Measurements from ENCODE around the gene ADCY2.

GRCh38 chr5:7395432-7395946, 449 bp upstream of the ADCY2 start:
- TF ChIP-seq, protein P1, sequence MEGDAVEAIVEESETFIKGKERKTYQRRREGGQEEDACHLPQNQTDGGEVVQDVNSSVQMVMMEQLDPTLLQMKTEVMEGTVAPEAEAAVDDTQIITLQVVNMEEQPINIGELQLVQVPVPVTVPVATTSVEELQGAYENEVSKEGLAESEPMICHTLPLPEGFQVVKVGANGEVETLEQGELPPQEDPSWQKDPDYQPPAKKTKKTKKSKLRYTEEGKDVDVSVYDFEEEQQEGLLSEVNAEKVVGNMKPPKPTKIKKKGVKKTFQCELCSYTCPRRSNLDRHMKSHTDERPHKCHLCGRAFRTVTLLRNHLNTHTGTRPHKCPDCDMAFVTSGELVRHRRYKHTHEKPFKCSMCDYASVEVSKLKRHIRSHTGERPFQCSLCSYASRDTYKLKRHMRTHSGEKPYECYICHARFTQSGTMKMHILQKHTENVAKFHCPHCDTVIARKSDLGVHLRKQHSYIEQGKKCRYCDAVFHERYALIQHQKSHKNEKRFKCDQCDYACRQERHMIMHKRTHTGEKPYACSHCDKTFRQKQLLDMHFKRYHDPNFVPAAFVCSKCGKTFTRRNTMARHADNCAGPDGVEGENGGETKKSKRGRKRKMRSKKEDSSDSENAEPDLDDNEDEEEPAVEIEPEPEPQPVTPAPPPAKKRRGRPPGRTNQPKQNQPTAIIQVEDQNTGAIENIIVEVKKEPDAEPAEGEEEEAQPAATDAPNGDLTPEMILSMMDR (IDR thresholded peaks at IDR 0.05): no peak
- no peak for TF ChIP-seq POLR2A (IDR thresholded peaks at IDR 0.05)

All from esophagus squamous epithelium (tissue), 4 donors.